Esophagus muscularis mucosa (tissue), 3 donors: ENCODE results near the gene FBXO24.
"Not testable (repeated sequence)": the region's sequence is repeated elsewhere in the genome, so short reads cannot be mapped to it uniquely, and the experiment has no call there.

Experiments used
- EP300 ChIP-seq: sonication (generic); formaldehyde crosslinking; IDR thresholded peaks from one replicate; pipeline ENCODE4 v1.6.1; 2017; ENCODE audit warnings: antibody characterized with exemption
- TF ChIP-seq, protein P1 (sequence below), 3 experiments: fragments of 200-600 bp in 2 of 3; fragments of 450-650 bp in 1 of 3; sonication (generic) in 2 of 3; IDR thresholded peaks; one replicate each; pipeline ENCODE4 v1.5.1; 2017 to 2019; ENCODE audit warnings: antibody characterized with exemption in 3 of 3, mild to moderate bottlenecking in 2 of 3, moderate library complexity in 1 of 3

DNA sequence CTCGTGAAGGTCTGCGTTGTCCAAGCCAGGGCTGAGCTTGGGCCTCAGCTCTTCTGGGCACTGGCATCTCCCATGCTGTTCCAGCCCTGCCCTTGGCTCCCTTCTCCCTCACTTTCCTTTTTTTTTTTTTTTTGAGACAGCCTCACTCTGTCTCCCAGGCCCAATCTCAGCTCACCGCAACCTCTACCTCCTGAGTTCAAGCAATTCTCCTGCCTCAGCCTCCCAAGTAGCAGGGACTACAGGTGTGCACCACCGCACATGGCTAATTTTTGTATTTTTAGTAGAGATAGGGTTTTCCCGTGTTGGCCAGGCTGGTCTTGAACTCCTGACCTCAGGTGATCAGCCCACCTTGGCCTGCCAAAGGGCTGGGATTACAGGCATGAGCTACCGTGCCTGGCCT lies 21.7 kb upstream of the FBXO24 start:
- TF ChIP-seq, protein P1, sequence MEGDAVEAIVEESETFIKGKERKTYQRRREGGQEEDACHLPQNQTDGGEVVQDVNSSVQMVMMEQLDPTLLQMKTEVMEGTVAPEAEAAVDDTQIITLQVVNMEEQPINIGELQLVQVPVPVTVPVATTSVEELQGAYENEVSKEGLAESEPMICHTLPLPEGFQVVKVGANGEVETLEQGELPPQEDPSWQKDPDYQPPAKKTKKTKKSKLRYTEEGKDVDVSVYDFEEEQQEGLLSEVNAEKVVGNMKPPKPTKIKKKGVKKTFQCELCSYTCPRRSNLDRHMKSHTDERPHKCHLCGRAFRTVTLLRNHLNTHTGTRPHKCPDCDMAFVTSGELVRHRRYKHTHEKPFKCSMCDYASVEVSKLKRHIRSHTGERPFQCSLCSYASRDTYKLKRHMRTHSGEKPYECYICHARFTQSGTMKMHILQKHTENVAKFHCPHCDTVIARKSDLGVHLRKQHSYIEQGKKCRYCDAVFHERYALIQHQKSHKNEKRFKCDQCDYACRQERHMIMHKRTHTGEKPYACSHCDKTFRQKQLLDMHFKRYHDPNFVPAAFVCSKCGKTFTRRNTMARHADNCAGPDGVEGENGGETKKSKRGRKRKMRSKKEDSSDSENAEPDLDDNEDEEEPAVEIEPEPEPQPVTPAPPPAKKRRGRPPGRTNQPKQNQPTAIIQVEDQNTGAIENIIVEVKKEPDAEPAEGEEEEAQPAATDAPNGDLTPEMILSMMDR (IDR thresholded peaks at IDR 0.05) = not testable (repeated sequence)
- TF ChIP-seq EP300 = not testable (repeated sequence)
